ENCODE measurements around the gene PIAS1.
A peak's percentile ranks its signal among the peaks of the same experiment; 100 is the strongest.
"Not testable (repeated sequence)": the region's sequence is repeated elsewhere in the genome, so short reads cannot be mapped to it uniquely, and the experiment has no call there.

Gene PIAS1

GRCh38 chr15:68222432-68222743 lies 168.3 kb downstream of the PIAS1 start:
- not testable (repeated sequence) for DNase-seq

DNA sequence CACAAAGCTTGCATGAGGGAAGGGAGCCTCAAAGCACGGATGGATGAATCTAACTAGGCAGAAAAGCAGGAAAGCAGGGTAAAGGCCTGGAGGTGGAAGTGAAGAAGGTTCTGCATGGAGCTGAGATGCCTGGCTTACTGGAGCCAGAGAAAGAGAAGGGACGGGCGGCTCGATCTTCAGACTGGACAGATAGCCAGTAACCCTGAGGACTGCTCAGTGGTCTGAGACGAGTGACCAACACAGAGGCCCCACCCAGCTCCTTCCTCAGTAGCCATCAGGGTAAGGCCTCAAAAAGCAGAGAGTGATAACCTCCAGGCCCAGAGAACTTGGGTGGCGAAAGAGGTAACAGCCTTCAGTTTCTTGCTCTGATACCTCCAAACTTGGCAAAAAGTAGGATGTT lies 169.1 kb downstream of the PIAS1 start:
- no peak for DNase-seq

DNA sequence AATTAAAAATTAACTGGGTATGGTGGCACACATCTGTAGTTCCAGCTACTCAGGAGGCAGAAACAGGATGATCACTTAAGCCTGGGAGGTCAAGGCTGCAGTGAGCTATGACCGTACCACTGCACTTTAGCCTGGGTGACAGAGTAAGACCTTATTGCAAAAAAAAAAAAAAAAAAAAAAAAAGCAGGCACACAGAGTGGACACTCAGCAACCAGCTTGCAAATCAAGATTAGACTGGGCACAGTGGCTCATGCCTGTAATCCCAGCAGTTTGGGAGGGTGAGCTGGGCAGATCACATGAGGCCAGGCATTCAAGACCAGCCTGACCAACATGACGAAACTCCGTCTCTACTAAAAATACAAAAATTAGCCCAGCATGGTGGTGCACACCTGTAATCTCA lies 170.0 kb downstream of the PIAS1 start:
- DNase-seq, result no peak

GRCh38 chr15:68224546-68225250 lies 170.6 kb downstream of the PIAS1 start:
- no peak for DNase-seq

- not testable (repeated sequence) for DNase-seq
These were observed 171.3 kb downstream of the PIAS1 start for GRCh38 chr15:68225442-68225841.

DNA sequence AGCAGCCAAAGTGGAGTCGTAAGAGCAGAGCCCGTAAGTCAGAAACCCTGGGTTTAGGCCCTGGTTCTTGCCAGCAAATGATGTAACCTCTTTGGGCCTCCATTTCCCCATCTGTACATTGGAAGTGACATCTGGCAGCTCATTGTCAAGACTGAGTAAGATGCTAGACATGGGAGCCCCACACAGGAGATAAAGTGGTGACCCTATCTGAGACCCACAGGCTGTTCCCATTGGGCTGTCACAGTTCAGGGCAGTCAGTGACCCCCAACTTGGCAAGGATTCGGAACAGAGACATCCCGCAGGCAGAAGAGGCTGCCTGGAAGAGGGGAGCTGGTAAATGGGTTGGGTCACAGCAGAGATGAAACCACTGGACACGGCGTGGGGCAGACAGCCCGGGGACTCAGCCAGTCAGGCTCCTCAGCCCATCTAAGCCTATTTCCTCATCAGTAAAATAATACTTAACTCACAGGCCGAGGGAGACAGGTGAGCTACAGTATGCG lies 173.6 kb downstream of the PIAS1 start:
- no peak for DNase-seq

DNA sequence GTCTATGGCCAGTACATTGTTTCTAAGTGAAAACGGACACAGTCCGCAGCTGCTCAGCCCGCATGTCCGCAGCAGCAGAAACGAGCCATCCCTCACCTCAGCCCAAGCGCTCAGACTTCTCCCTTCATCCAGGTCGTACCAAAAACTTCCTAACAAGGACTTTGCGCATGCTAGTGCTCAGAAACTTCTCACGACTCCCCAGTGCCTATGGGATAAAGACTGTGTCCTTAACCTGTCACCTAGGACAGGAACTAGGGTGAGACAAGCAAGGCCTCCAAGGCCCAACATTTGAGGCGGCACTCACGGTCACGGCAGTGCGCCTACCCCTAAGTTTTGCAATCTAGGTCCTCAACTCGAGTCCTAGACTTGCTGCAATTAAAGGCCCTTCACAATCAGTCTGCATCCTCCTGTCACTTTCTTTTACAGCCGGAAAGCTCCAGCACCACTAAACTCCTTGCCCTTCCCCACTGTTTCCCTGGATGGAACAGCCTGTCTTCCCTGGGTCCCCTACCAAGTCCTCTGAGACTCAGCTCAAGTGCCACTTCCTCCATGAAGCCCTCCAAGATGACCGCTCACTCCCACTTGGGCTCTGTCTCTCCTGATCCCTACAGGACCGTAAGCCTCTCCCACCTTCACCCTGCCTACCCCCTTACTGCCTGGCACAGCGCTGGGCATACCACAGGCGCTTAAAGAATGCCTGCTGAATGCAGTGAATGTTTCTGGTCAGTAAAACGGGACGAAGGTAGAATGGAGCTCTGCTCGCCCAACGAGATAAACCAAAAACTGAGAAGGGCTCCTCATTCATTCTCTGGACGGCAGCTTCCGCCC lies 174.2 kb downstream of the PIAS1 start:
- DNase-seq, result no peak

- no peak for DNase-seq
These were observed 174.9 kb downstream of the PIAS1 start for GRCh38 chr15:68228971-68229385.

DNA sequence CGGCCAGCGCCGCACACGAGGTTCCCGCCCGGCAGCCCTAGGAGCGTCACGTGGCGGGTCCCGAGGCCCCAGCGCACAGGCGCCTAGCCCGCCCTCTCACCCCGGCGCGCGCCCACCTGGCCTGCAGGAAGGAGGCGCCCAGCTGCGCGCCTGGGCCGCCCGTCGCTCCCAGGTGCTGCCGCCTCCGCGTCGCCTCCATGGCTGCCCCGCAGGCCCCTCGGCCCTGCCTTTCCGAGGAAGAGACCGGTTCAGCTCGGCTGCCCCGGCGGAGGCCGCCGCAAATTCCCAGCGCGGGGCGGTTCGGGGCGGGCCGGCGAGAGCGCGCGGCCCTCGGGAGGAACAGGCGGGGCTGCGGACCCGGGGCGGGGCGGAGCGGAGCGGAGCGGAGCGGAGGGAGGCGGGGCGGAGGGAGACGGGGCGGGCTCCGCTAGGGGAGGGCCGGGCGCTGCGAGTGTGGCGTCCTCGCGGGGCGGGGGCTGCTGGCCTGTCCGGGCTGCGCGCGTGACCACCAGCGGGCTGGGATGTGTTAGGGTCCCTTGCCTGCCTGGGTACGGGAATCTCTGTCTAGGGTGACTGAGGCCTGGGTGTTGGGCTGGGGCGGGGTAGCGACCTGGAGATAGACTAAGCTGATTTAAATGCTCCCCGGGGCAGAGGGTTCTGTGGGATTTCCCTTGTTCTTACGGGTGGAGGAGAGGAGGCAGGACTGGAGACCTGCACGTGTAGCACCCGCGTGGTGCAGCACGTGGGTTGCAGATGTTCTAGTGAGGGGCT lies 175.5 kb downstream of the PIAS1 start, which contains the start of gene CLN6:
Gene CLN6, minus strand, starts transcription at position 343 of the 771 bp plus-strand sequence. Its CDS starts 144 bp downstream, at position 199.
- DNase-seq, result peak; percentile 80

GRCh38 chr15:68230157-68231100 lies 176.3 kb downstream of the PIAS1 start:
- DNase-seq, result peak; percentile 20

- DNase-seq, result no peak
These were observed 177.1 kb downstream of the PIAS1 start for GRCh38 chr15:68231102-68231818.

DNA sequence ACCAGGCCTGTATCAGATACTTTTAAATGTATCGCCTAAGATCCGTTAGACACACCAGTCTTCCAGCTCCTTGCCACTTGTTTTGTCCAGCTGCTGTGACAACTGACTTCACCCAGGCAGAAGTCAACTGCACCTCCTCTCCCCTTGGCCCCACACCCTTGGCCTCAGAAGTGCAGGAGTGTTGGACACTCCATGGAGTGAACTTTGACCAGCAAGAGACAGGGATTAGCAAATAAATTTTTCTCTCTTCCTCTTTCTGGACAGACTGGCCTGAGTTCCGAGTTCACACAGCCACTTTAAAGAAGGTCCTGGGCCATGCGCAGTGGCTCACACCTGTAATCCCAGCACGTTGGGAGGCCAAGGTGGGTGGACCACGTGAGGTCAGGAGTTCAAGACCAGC lies 178.3 kb downstream of the PIAS1 start:
- no peak for DNase-seq

DNA sequence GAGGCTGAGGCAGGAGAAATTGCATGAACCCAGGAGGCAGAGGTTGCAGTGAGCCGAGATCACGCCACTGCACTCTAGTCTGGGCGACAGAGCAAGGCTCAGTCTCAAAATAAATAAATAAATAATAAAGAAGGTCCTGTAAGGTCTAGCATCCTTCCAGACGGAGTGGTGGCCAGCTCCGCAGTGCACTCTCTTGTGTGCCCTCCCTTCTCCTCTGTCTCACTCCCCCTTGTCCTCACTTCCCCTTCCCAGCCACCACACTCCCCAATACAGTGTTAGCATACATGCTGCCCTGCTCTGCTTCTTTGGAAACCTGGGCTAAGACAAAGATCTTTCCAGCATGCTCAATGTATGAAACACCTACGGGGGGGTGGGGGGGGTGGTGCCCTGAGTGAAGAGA lies 178.8 kb downstream of the PIAS1 start:
- no peak for DNase-seq

DNA sequence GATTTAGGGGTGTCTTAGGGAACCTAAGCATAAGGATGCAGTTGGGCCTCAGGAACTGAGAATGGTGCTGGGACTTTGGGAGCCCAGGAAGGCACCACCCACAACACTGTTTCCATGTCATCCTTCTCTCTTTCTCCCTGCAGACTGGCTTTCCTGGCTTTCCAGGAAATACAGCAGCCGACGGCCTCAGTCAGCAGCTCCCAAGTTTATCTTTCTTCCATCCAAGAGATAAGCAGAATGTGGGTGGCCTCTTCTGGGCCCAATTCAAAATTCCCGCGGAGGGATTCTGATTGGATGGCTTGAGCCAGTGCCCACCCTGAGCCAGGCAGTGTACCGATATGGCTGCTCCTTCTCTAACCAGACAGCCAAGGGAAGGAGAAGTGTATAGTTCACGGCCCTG lies 179.9 kb downstream of the PIAS1 start:
- no peak for DNase-seq

DNA sequence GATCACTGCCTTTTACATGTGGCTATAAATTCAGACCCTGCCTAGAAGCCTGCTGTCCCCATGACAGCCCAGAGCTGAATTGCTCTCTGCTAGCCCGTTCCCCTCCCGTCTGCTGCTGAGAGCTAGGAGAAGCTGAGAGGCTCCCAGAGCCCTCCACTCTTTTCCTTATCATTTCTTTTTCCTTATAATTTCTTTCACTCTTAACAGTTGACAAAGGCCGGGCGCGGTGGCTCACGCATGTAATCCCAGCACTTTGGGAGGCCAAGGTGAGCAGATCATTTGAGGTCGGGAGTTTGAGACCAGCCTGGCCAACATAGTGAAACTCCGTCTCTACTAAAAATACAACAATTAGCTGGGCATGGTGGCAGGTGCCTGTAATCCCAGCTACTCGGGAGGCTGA lies 180.4 kb downstream of the PIAS1 start:
- DNase-seq, result not testable (repeated sequence)

GRCh38 chr15:68235022-68235421 lies 180.9 kb downstream of the PIAS1 start:
- no peak for DNase-seq

DNA sequence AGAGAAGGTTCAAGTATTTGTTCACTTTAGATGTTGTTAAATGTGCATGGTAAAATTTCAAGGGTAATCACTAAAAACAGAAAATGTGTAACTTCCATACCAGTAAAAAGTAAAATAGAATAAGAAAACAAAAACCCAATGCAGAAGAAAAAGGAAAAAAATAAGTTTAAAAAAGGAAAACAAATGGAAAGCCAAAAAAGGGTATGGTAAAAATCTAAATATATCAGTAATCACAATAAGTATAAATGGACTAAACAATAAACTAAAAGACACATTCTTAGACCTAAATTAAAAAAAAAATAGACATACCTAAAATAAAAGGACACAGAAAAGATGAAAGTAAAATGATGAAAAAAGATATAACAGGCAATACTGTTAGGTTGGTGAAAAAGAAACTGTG lies 184.9 kb downstream of the PIAS1 start:
- no peak for DNase-seq

DNA sequence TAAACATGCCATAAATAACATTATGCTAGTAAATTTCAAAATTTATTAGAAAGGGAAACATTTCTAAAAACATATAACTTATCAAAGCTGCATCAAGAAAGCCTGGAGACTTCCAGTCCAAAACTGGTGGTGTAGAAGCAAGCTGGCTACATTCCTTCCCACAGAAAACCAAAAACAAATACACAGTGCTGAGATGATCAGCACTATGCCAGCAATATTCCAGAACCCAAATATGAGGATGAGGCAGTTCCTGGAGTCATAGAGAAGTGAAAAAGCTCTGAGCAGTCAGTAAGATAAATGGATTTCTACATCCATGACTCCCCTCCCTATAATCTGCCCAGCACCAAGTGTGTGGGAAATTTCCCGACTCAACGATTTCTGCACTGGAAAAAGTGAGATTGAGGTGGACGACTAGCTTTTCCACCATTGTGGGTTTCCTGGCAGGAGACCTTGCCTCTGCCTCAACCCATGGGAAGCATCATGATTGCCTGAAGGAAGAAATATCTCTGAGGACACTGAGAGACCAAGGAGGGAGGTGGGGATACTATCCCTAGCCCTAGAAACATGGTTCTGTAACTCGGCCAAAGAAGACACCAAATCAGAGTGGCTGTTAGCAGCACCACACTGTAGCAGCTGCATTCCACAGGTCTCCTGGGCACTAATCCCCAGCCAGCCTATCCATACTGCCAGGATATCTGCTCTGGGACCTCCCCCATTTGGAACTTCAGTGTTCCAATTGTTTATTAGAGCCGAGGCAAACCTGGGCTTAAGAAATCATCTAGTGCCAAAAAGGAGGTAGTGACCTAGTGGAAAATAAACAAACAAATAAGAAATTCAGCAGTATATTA lies 187.2 kb downstream of the PIAS1 start:
- DNase-seq, result no peak

All from stimulated activated CD4-positive, alpha-beta T cell treated with anti-CD3 and anti-CD28 coated beads, Interleukin-4, amount 100 ng/mL, for 24 hours (primary cell).